GM12892 (cell line): ENCODE data around the gene RLIM. TPM values are rescaled to one million over a fixed set of nuclear protein-coding genes. Genes with fewer than 3 reads are reported as not detected.
A peak's percentile ranks its signal among the peaks of the same experiment; 100 is the strongest.
"Not testable (repeated sequence)": the region's sequence is repeated elsewhere in the genome, so short reads cannot be mapped to it uniquely, and the experiment has no call there.

Source experiments
- DNase-seq: peaks from one replicate; pipeline ENCODE4 v3.0.0; 2011; ENCODE audit not compliant: insufficient read length
- FAIRE-seq: peaks from 2 replicates; lab custom pipeline; 2011; peaks lifted over from hg19 to GRCh38; lab: Jason Lieb, UNC
- POLR2A ChIP-seq: IDR thresholded peaks from 2 replicates; pipeline ENCODE4 v1.6.1; 2011; ENCODE audit warnings: low read depth, low read length, control low read depth
- POLR2AphosphoS5 ChIP-seq: IDR thresholded peaks from 2 replicates; pipeline ENCODE4 v1.6.1; 2011; ENCODE audit warnings: low read depth, low read length, control low read depth
- TAF1 ChIP-seq: IDR thresholded peaks from 2 replicates; pipeline ENCODE4 v1.6.1; 2011; ENCODE audit warnings: low read depth, mild to moderate bottlenecking, control low read depth, low read length, borderline replicate concordance
- polyA plus RNA-seq: library from polyadenylated mRNA; unstranded; fragments of >200 nt; gene quantifications from one replicate; pipeline ENCODE4 v1.2.1, GENCODE V29; 2012; ENCODE audit warnings: missing spikeins, inconsistent platforms; ENCODE audit not compliant: missing spikeins

The RLIM gene
- 11.3 TPM for polyA plus RNA-seq

DNA sequence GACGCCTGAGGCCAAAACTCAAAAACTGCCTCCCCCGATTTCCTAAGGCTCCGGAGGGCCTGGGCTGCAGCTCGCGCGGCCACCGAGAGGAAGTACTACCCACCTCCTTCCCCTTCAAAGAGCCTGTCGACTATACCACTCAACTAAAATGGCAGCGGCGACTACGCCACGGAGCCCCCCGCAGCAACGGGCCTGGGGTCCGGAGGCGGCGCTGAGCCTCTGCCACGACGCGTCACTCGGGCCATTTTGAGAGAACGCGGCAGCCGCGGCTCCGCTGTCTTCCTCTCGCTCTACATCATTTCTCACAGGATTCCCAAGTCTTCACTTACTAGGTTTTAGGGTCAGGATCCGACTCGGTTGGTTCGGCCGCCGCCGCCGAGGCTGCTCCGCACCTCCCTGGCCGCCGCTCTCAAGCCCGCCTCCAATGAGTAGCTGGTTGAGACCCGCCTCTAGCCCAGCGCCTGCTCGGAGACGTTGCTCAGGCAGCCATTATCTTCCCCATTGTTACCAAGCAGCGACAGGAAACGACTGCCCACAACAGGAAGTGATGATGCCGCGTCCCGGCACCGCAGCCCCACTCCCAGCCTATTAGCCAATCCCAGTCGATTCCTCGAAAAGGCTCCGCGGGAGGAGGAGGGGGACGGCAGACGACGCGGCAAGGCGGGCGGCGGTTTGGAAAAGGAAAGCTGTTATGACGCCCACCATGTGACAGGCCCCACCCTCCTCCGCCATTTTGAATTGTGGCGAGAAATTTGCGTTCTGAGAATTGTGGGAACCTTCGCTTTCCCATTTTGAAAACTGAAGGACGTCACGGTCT is at the start of gene RLIM:
TSS of gene RLIM (minus strand) at position 532 of the 817 bp plus-strand sequence. CDS start 18,647 bp downstream, outside the sequence.
- TF ChIP-seq TAF1, result peak; percentile 81; the same call in 1 of the 2 replicates
- TF ChIP-seq POLR2AphosphoS5, result peak; percentile 63; the same call in 1 of the 2 replicates
- peak; percentile 71; the same call in 1 of the 2 replicates for TF ChIP-seq POLR2A
- FAIRE-seq, result peak; percentile 94
- DNase-seq, result peak; percentile 63

- no peak for DNase-seq
- no peak for TF ChIP-seq TAF1
- no peak for TF ChIP-seq POLR2A
- TF ChIP-seq POLR2AphosphoS5, result no peak
- no peak for FAIRE-seq
Measured at GRCh38 chrX:74656079-74656745, 41.8 kb upstream of the RLIM start.

GRCh38 chrX:74654953-74655352 is 40.5 kb upstream of the RLIM start:
- FAIRE-seq, result not testable (repeated sequence)

GRCh38 chrX:74636749-74637314 is 22.4 kb upstream of the RLIM start:
- TF ChIP-seq POLR2AphosphoS5 (no peak), POLR2A (no peak), TAF1 (no peak)
- no peak for DNase-seq
- FAIRE-seq, result no peak

More at GRCh38 chrX:74654953-74655352, 40.5 kb upstream of the RLIM start:
- not testable (repeated sequence) for DNase-seq

GRCh38 chrX:74613370-74614092 is 893 bp downstream of the RLIM start:
- FAIRE-seq (peak; percentile 67), DNase-seq (peak; percentile 4)
- no peak for TF ChIP-seq TAF1

GRCh38 chrX:74606799-74607198 is 7.6 kb downstream of the RLIM start:
- no peak for FAIRE-seq
- DNase-seq, result no peak
- 0 out of 2 replicates have a peak, but pooled peaks have one; percentile 25 for TF ChIP-seq POLR2AphosphoS5
- no peak for TF ChIP-seq POLR2A

DNA sequence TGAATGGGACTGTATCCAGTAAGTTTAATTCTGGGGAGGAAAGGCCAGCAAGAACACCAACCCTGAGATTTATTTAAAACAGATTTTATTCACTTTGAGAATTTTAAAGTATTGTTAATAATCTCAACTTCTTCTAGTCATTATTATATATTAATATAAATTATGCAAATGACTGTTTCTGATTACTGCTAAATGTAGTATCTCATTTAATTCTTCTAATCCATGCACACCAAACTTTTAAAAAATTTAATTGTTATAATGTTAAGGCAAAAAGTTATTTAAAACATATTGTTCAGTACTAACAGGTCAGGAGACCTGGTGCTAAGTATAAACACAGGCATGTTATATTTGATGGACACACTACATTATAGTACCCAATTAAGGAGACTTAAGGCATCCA is 8.1 kb downstream of the RLIM start:
- DNase-seq (no peak), FAIRE-seq (no peak)

DNA sequence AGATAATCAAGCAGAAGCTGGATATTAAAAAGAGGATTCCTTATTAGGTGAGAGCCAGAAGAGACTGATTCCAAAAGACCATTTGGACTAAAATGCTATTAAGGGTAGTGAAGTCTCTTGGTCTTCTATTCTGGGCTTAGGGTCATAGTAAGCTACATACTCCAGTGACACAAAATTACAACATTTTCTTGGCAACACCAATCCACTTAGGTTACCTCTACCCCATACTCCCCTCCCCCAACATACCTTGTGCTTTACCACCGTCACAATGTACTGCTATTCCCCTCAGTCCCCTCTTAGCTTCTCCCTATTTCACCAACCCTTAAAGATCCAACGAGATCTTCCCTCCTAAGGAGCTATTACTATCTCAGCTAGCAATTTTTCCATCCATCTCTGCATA is 11.4 kb downstream of the RLIM start:
- FAIRE-seq (no peak), DNase-seq (no peak)
- TF ChIP-seq TAF1, result no peak
- TF ChIP-seq POLR2A, result no peak
- no peak for TF ChIP-seq POLR2AphosphoS5

More for the DNA sequence above, 8.1 kb downstream of the RLIM start:
- TF ChIP-seq POLR2A, result no peak
- no peak for TF ChIP-seq POLR2AphosphoS5
- no peak for TF ChIP-seq TAF1

- DNase-seq (no peak), FAIRE-seq (no peak)
- no peak for TF ChIP-seq POLR2A
- no peak for TF ChIP-seq POLR2AphosphoS5
- TF ChIP-seq TAF1, result no peak
Measured at GRCh38 chrX:74602142-74602541, 12.3 kb downstream of the RLIM start.

DNA sequence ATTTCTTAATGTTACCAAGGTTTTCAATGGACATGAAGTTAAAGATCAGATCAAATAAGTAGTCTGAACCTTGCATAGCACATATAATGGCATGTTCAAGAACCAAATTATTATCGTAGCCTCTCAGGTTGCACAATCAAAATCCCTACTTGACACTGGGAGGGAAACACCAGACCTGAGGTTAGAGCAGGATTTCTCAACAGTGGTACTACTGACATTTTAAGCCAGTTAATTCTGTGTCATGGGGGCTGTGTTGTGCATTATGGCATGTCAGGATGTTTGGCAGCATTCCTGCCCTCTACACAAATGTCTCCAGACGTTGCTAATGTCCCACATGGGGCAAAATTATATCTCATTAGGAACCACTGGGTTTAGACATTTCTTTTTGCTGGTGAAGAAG is 20.8 kb downstream of the RLIM start:
- DNase-seq (no peak), FAIRE-seq (peak; percentile 54)
- TF ChIP-seq POLR2AphosphoS5, result no peak

DNA sequence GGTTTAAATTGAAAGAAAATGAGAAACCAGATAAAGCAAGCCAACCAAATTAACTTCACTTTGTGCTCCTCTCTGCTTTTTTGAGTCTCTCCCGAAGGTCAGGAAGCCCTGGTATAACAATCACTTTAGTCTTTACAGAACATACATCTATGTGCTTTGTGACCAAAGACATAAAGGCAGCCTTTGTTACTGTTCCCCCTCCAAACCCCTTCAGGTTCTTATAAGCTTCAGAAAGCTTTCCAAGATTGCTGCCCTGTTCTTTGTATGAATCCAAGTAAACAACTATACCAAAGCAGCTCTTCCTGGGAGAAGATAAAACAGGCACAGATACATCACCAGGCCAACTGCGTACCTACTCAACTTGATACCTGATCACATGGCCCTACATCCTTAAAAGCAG is 28.7 kb downstream of the RLIM start:
- DNase-seq (no peak), FAIRE-seq (peak; percentile 24)
- TF ChIP-seq POLR2AphosphoS5 (no peak), TAF1 (no peak), POLR2A (no peak)

- DNase-seq (no peak), FAIRE-seq (no peak)
- TF ChIP-seq POLR2A (no peak), POLR2AphosphoS5 (no peak), TAF1 (no peak)
Measured at GRCh38 chrX:74579597-74580198, 34.7 kb downstream of the RLIM start.
